MM.1S (cell line): ENCODE measurements around the gene EPN2.

Experiments
- CTCF ChIP-seq: fragments of 300-600 bp; sonication (generic); IDR thresholded peaks from 2 replicates; pipeline ENCODE4 v1.5.1; 2016; ENCODE audit warnings: antibody characterized with exemption, low read length, mixed read lengths
- EZH2 ChIP-seq: fragments of 300-600 bp; sonication (generic); optimal IDR thresholded peaks from 2 replicates; pipeline ENCODE3; 2017; ENCODE audit warnings: low read depth, mild to moderate bottlenecking, antibody characterized with exemption, low read length, mixed read lengths
- EZH2phosphoT487 ChIP-seq: fragments of 300-600 bp; sonication (generic); IDR thresholded peaks from 2 replicates; pipeline ENCODE4 v1.6.1; 2018; ENCODE audit warnings: antibody characterized with exemption, low read length

- TF ChIP-seq CTCF (no peak), EZH2 (no peak), EZH2phosphoT487 (no peak)
These were observed 12.5 kb downstream of the EPN2 start for GRCh38 chr17:19249681-19250080.
